Heart left ventricle (tissue), 13 donors: ENCODE data around the gene GALNT2.

Source experiments
- CTCF ChIP-seq, 12 donors: fragments of 200-600 bp; sonication (generic) in 4 of 12; IDR thresholded peaks; one replicate each; pipeline versions ENCODE4 v1.5.0 to v1.8.0; 2018 to 2022; ENCODE audit warnings: antibody characterized with exemption in 12 of 12, mild to moderate bottlenecking in 5 of 12
- POLR2A ChIP-seq, 2 donors: fragments of 450-650 bp; IDR thresholded peaks; one replicate each; pipeline ENCODE4 v1.6.1; 2017; ENCODE audit warnings: antibody characterized with exemption in 2 of 2, mild to moderate bottlenecking in 2 of 2, moderate library complexity in 2 of 2
- donor health status: ischemic (EF 13 %, LVEDD 7.1; RV severe dilation, severe dysfunction).
- donor health status: DM: no; HTN: yes; CAD: no.
- donor health status: DM: no; HTN: no; CAD: no.
- donor health status: ischemic (EF 25% LVEDD 6.9; RV normal size, moderate dysfunction).
- donor health status: ischemic (EF 25% LVEDD 5.7; RV mildly dilated, moderate dysfunction).
- donor health status: ischemic (EF 35%, LVEDD 5.7; RV mildly dilated, moderate dysfunction).
- donor health status: nonischemic (EF 11% LVEDD 7.7; RV severe dilation, severe dysfunction).
- donor health status: DM: yes; HTN: yes; CAD: no.
- donor health status: PGD.
- donor health status: ischemic (EF 29% LVEDD 5.4; RV normal size, mild dysfunction).
- donor health status: nonischemic (EF 23%, LVEDD 6.1; RV moderate dilation, normal function).

DNA sequence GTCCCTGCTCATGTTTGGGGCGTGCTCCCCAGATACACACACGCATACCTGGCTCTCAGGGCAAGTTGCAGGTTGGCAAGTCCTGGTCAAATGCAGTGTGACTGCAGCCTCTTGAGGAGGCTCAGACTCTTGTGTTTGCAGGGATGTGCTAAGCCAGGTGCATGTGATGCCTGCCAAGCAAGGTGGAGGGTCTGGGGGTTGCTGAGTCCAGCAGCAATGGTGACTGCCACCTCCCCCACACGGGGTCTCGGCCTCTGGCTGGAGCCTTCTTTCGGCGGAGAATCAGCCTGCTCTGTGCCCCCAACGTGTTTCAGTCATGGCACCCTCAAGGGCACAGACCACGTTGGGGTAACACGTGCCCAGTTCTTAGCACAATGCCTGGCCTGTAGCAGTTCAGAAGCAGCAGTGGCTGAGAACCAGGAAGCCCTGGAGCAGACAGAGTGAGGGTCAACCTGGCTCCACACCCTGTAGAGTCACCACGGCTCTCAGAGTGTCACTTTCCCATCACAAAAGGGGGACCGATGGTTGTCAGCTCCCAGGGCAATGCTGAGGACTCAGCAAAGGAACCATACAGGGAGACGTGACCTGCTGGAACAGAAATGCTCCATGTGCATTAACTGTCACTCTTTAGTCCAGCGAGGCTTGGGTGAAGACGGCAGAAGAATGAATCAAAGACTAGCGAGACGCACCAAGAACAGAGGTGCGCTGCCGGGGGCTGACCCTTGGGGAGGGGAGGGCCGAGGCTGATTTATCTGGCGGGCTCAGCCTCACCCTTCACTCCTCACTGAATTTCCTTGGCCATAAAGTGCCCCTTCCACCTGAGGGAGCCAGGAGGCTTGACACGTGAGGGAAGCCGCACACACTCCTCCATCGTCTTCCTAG lies 250.1 kb downstream of the GALNT2 start:
- TF ChIP-seq CTCF (IDR thresholded peaks at IDR 0.05): no peak
- TF ChIP-seq POLR2A (IDR thresholded peaks at IDR 0.05): no peak
